A673 (cell line): ENCODE measurements around the gene CBL. TPM values are rescaled to one million over a fixed set of nuclear protein-coding genes. Genes with fewer than 3 reads are reported as not detected.
A peak's percentile ranks its signal among the peaks of the same experiment; 100 is the strongest.

Experiments used
- BruUV-seq: library from RNA; stranded (reverse); fragments of 400-500 nt; replicated peaks from 2 replicates; lab custom pipeline; 2021; lab: Mats Ljungman, UMichigan
- CTCF ChIA-PET: fragments of 300-600 bp; sonication (Branson Sonifier 250); formaldehyde crosslinking; loops from one replicate; lab custom pipeline; 2022; ENCODE audit warnings: antibody characterized with exemption; lab: Charles Lee
- POLR2A ChIA-PET: fragments of 300-600 bp; sonication (Branson Sonifier 250); formaldehyde crosslinking; loops from one replicate; lab custom pipeline; 2022; ENCODE audit warnings: antibody characterized with exemption; ENCODE audit not compliant: low non-redundant PET; lab: Charles Lee
- DNase-seq: peaks from one replicate; pipeline ENCODE4 v3.0.0-alpha.2; 2015; ENCODE audit warnings: low spot score
- H3K27ac ChIP-seq: fragments of 200-600 bp; sonication (generic); 2 replicates; pipeline ENCODE4 v1.5.1; 2016; ENCODE audit warnings: mixed run types, low read depth, mild to moderate bottlenecking, mixed read lengths, antibody characterized with exemption, low read length; ENCODE audit not compliant: poor library complexity, severe bottlenecking
- H3K27me3 ChIP-seq: fragments of 200-600 bp; sonication (generic); replicated peaks from 2 replicates; pipeline ENCODE4 v1.6.1; 2017; ENCODE audit warnings: mixed run types, low read depth, mild to moderate bottlenecking, mixed read lengths, antibody characterized with exemption, low read length; ENCODE audit not compliant: insufficient read depth, poor library complexity
- H3K36me3 ChIP-seq: fragments of 200-600 bp; sonication (generic); 2 replicates; pipeline ENCODE4 v1.6.1; 2016; ENCODE audit warnings: mixed run types, mild to moderate bottlenecking, mixed read lengths, antibody characterized with exemption, low read length; ENCODE audit not compliant: insufficient read depth, poor library complexity, severe bottlenecking
- H3K4me1 ChIP-seq: fragments of 200-600 bp; sonication (generic); 2 replicates; pipeline ENCODE4 v1.6.1; 2017; ENCODE audit warnings: mixed run types, mild to moderate bottlenecking, mixed read lengths, antibody characterized with exemption, low read length; ENCODE audit not compliant: insufficient read depth, poor library complexity, severe bottlenecking
- H3K4me3 ChIP-seq: fragments of 200-600 bp; sonication (generic); 2 replicates; pipeline ENCODE4 v1.5.1; 2016; ENCODE audit warnings: low read depth, mixed run types, mild to moderate bottlenecking, mixed read lengths, low read length; ENCODE audit not compliant: poor library complexity, severe bottlenecking
- H3K9me3 ChIP-seq: fragments of 200-600 bp; sonication (generic); 2 replicates; pipeline ENCODE4 v1.6.1; 2016; ENCODE audit warnings: mixed run types, low read depth, mild to moderate bottlenecking, mixed read lengths, antibody characterized with exemption, low read length; ENCODE audit not compliant: poor library complexity, severe bottlenecking
- CTCF ChIP-seq: fragments of 300-800, 200-600 bp; sonication (generic); conservative IDR thresholded peaks from 2 replicates; pipeline ENCODE4 v1.5.1; 2017; ENCODE audit warnings: low read depth, mild to moderate bottlenecking, antibody characterized with exemption, low read length, moderate library complexity, mixed read lengths
- EZH2 ChIP-seq: fragments of 200-600 bp; sonication (generic); IDR thresholded peaks from 2 replicates; pipeline ENCODE4 v1.6.1; 2017; ENCODE audit warnings: borderline replicate concordance, low read depth, mild to moderate bottlenecking, mixed read lengths, antibody characterized with exemption, low read length; ENCODE audit not compliant: poor library complexity, severe bottlenecking
- intact Hi-C: fragments of 100-400 bp; cut with micrococcal nuclease; formaldehyde crosslinking; loops from one replicate; pipeline ENCODE4 v1.10.0; 2022; ENCODE audit not compliant: unreplicated experiment
- total RNA-seq: library from RNA; stranded (reverse); gene quantifications from 2 replicates; pipeline ENCODE4 v1.2.3, GENCODE V29; 2021

Gene CBL
- total RNA-seq, 1 experiment from 2014 or later: 40.7 TPM

DNA sequence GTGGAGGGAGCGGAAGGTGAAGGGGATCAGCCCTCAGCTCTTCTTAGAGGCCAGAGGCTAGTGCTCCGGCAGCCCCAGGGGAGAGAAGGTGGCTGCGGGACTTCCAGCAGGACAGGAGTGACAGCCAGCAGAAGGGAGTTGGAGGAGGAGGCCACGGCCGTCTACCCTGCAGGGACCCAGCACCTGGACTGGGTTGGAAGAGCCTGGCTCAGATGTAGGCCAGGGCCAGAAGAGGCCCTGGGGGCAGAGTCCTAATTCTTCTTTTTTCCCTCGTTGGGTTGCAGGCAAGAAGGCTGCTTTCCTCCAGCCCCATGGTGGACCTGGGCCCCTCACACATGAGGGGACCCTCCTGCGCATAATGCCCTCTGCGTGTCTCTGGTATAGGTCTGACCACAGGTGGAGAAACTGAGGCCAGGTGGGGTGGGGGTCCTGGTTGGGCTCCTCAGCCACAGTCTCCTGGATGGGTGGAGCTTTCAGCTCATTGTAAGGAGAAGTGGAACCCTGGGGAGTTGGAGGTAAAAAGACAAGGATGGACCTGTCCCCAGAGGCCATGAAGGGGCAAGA, 113.1 kb downstream of the CBL start:
- peaks cover 25% of the 10 kb centered on the region for H3K4me1 ChIP-seq
- no peaks in the 10 kb centered on the region for H3K9me3 ChIP-seq
- POLR2A ChIA-PET: interaction anchor here (0.6 kb wide), 1 partner anchor 8 kb away, joined by 3 read pairs; no protein-coding TSS in a partner anchor
- intact Hi-C loops: no loop called here
- H3K36me3 ChIP-seq: no peaks in the 10 kb centered on the region
- TF ChIP-seq EZH2 (no peak), CTCF (no peak)
- no peaks in the 10 kb centered on the region for H3K27me3 ChIP-seq
- no TSS peak for BruUV-seq
- H3K27ac ChIP-seq: no peak overlapping the region
- H3K4me3 ChIP-seq: no peak overlapping the region
- no peak for DNase-seq
- CTCF ChIA-PET: interaction anchor here (1.7 kb wide), 1 partner anchor 37 kb away, joined by 6 read pairs; no protein-coding TSS in a partner anchor

GRCh38 chr11:119319700-119320239, 113.6 kb downstream of the CBL start:
- Histone ChIP-seq H3K27ac (no peak overlapping the region), H3K36me3 (no peaks in the 10 kb centered on the region), H3K27me3 (no peaks in the 10 kb centered on the region), H3K4me1 (peaks cover 25% of the 10 kb centered on the region), H3K9me3 (no peaks in the 10 kb centered on the region), H3K4me3 (no peak overlapping the region)
- ChIA-PET POLR2A (interaction anchor here (0.6 kb wide), 1 partner anchor 9 kb away, joined by 3 read pairs; no protein-coding TSS in a partner anchor), CTCF (interaction anchor here (1.7 kb wide), 1 partner anchor 36 kb away, joined by 6 read pairs; no protein-coding TSS in a partner anchor)
- TF ChIP-seq EZH2 (no peak), CTCF (no peak)
- intact Hi-C loops: loop anchor here (5.0 kb wide), 2 partner anchors 112 to 217 kb away; partner anchors contain the start of genes CBL and DPAGT1
- no TSS peak for BruUV-seq
- no peak for DNase-seq

- peak overlapping the region; percentile 47 for H3K4me3 ChIP-seq
- no peak for DNase-seq
- ChIA-PET CTCF (interaction anchor here (1.7 to 3.0 kb wide), 2 partner anchors 18 to 36 kb away, joined by 6 to 33 read pairs; no protein-coding TSS in a partner anchor), POLR2A (no interaction called here)
- no peaks in the 10 kb centered on the region for H3K27me3 ChIP-seq
- BruUV-seq: no TSS peak
- H3K27ac ChIP-seq: peak overlapping the region; percentile 68
- TF ChIP-seq EZH2: no peak
- TF ChIP-seq CTCF: no peak
- peaks cover 24% of the 10 kb centered on the region for H3K4me1 ChIP-seq
- H3K9me3 ChIP-seq: no peaks in the 10 kb centered on the region
- no peaks in the 10 kb centered on the region for H3K36me3 ChIP-seq
- intact Hi-C loops: loop anchor here (5.0 kb wide), 2 partner anchors 113 to 218 kb away; partner anchors contain the start of genes CBL and DPAGT1
Observed at GRCh38 chr11:119320240-119320775, 114.2 kb downstream of the CBL start.
